ENCODE results near the gene SLC6A12. TPM values are rescaled to one million over a fixed set of nuclear protein-coding genes. Genes with fewer than 3 reads are reported as not detected.
"Not testable (repeated sequence)": the region's sequence is repeated elsewhere in the genome, so short reads cannot be mapped to it uniquely, and the experiment has no call there.

Gene SLC6A12
- total RNA-seq, result 4.4 TPM

- no peak for DNase-seq
These were observed at the start of gene SLC6A12 for GRCh38 chr12:214003-214741. SLC6A12 (minus strand) TSS chr12:214157; CDS start chr12:209986, 4,171 bp downstream.

- DNase-seq, result no peak
These were observed 49.6 kb upstream of the SLC6A12 start for GRCh38 chr12:263574-263973.

- no peak for DNase-seq
These were observed 48.9 kb upstream of the SLC6A12 start, which contains the start of gene SLC6A13 for GRCh38 chr12:262817-263216. SLC6A13 (minus strand) TSS chr12:262836; CDS start chr12:260052, 2,784 bp downstream.

- no peak for DNase-seq
These were observed 48.2 kb upstream of the SLC6A12 start for GRCh38 chr12:262113-262512.

- DNase-seq, result no peak
These were observed 43.8 kb upstream of the SLC6A12 start for GRCh38 chr12:257521-258321.

GRCh38 chr12:256958-257357 lies 43.0 kb upstream of the SLC6A12 start:
- no peak for DNase-seq

- DNase-seq, result no peak
These were observed 42.3 kb upstream of the SLC6A12 start for GRCh38 chr12:256225-256624.

- DNase-seq, result no peak
These were observed 41.0 kb upstream of the SLC6A12 start for GRCh38 chr12:254912-255311.

GRCh38 chr12:254039-254438 lies 40.1 kb upstream of the SLC6A12 start:
- no peak for DNase-seq

GRCh38 chr12:253116-253831 lies 39.3 kb upstream of the SLC6A12 start:
- no peak for DNase-seq

GRCh38 chr12:252636-253035 lies 38.7 kb upstream of the SLC6A12 start:
- no peak for DNase-seq

GRCh38 chr12:247271-247670 lies 33.3 kb upstream of the SLC6A12 start:
- no peak for DNase-seq

GRCh38 chr12:243381-243780 lies 29.4 kb upstream of the SLC6A12 start:
- no peak for DNase-seq

- DNase-seq, result no peak
These were observed 28.5 kb upstream of the SLC6A12 start for GRCh38 chr12:242496-242895.

- DNase-seq, result no peak
These were observed 27.3 kb upstream of the SLC6A12 start for GRCh38 chr12:241266-241665.

- DNase-seq, result no peak
These were observed 26.6 kb upstream of the SLC6A12 start for GRCh38 chr12:240566-240965.

GRCh38 chr12:238736-239398 lies 24.9 kb upstream of the SLC6A12 start:
- no peak for DNase-seq

- no peak for DNase-seq
These were observed 24.2 kb upstream of the SLC6A12 start for GRCh38 chr12:238116-238515.

GRCh38 chr12:237026-237815 lies 23.3 kb upstream of the SLC6A12 start:
- DNase-seq, result no peak

- no peak for DNase-seq
These were observed 22.5 kb upstream of the SLC6A12 start for GRCh38 chr12:236445-236844.

GRCh38 chr12:235967-236366 lies 22.0 kb upstream of the SLC6A12 start:
- not testable (repeated sequence) for DNase-seq

All from occipital lobe (tissue), 2 donors.